ENCODE results near the gene LRRC42.

The LRRC42 gene

GRCh38 chr1:54004481-54005049 lies 58.4 kb downstream of the LRRC42 start:
- TF ChIP-seq CTCF (IDR thresholded peaks at IDR 0.05; ENCODE audit: low read depth, low read length): no peak
- DNase-seq (ENCODE audit: low read depth in 2 of 2): no peak
- H3K4me3 ChIP-seq (replicated peaks in 1 of 2; ENCODE audit: low read depth in 2 of 2, low read length in 2 of 2): no peak overlapping the region

- no peak overlapping the region for H3K4me3 ChIP-seq (replicated peaks in 1 of 2; ENCODE audit: low read depth in 2 of 2, low read length in 2 of 2)
- no peak for TF ChIP-seq CTCF (IDR thresholded peaks at IDR 0.05; ENCODE audit: low read depth, low read length)
- no peak for DNase-seq (ENCODE audit: low read depth in 2 of 2)
Measured at GRCh38 chr1:54006508-54006907, 60.4 kb downstream of the LRRC42 start.

- H3K4me3 ChIP-seq (replicated peaks in 1 of 2; ENCODE audit: low read depth in 2 of 2, low read length in 2 of 2): no peak overlapping the region
- no peak for DNase-seq (ENCODE audit: low read depth in 2 of 2)
- no peak for TF ChIP-seq CTCF (IDR thresholded peaks at IDR 0.05; ENCODE audit: low read depth, low read length)
Measured at GRCh38 chr1:54007613-54008012, 61.5 kb downstream of the LRRC42 start.

- H3K4me3 ChIP-seq (replicated peaks in 1 of 2; ENCODE audit: low read depth in 2 of 2, low read length in 2 of 2): no peak overlapping the region
- no peak for TF ChIP-seq CTCF (IDR thresholded peaks at IDR 0.05; ENCODE audit: low read depth, low read length)
- DNase-seq (ENCODE audit: low read depth in 2 of 2): no peak
Measured at GRCh38 chr1:54008876-54009275, 62.7 kb downstream of the LRRC42 start.

GRCh38 chr1:54009406-54009805 lies 63.3 kb downstream of the LRRC42 start:
- no peak for DNase-seq (ENCODE audit: low read depth in 2 of 2)
- H3K4me3 ChIP-seq (replicated peaks in 1 of 2; ENCODE audit: low read depth in 2 of 2, low read length in 2 of 2): no peak overlapping the region
- TF ChIP-seq CTCF (IDR thresholded peaks at IDR 0.05; ENCODE audit: low read depth, low read length): no peak

GRCh38 chr1:54010415-54011117 lies 64.4 kb downstream of the LRRC42 start:
- no peak for DNase-seq (ENCODE audit: low read depth in 2 of 2)
- TF ChIP-seq CTCF (IDR thresholded peaks at IDR 0.05; ENCODE audit: low read depth, low read length): no peak
- H3K4me3 ChIP-seq (replicated peaks in 1 of 2; ENCODE audit: low read depth in 2 of 2, low read length in 2 of 2): no peak overlapping the region

All from cardiac fibroblast (primary cell).